ENCODE measurements around the gene ABI3.
"Not testable (repeated sequence)": the region's sequence is repeated elsewhere in the genome, so short reads cannot be mapped to it uniquely, and the experiment has no call there.

Gene ABI3

GRCh38 chr17:49210158-49211029 is at the start of gene ABI3, which contains the start of gene GNGT2:
Gene ABI3 (plus strand): TSS chr17:49210707. CDS start chr17:49210725, 18 bp downstream.
Gene GNGT2 (minus strand): TSS chr17:49210574. CDS start chr17:49207422, 3,152 bp downstream.
- DNase-seq: no peak

- DNase-seq: no peak
Observed at GRCh38 chr17:49162866-49163265, 47.6 kb upstream of the ABI3 start.

GRCh38 chr17:49165143-49165542 is 45.4 kb upstream of the ABI3 start:
- DNase-seq: no peak

- DNase-seq: no peak
Observed at GRCh38 chr17:49168706-49169105, 41.8 kb upstream of the ABI3 start.

GRCh38 chr17:49170216-49170615 is 40.3 kb upstream of the ABI3 start:
- no peak for DNase-seq

GRCh38 chr17:49170711-49171110 is 39.8 kb upstream of the ABI3 start:
- DNase-seq: not testable (repeated sequence)

- DNase-seq: not testable (repeated sequence)
Observed at GRCh38 chr17:49175978-49176377, 34.5 kb upstream of the ABI3 start.

- peak; percentile 49 for DNase-seq
Observed at GRCh38 chr17:49180303-49180702, 30.2 kb upstream of the ABI3 start.

- DNase-seq: no peak
Observed at GRCh38 chr17:49180998-49181635, 29.4 kb upstream of the ABI3 start.

- DNase-seq: no peak
Observed at GRCh38 chr17:49183341-49183740, 27.2 kb upstream of the ABI3 start.

- DNase-seq: no peak
Observed at GRCh38 chr17:49183801-49184200, 26.7 kb upstream of the ABI3 start.

GRCh38 chr17:49184522-49184921 is 26.0 kb upstream of the ABI3 start:
- not testable (repeated sequence) for DNase-seq

- DNase-seq: not testable (repeated sequence)
Observed at GRCh38 chr17:49185381-49185780, 25.1 kb upstream of the ABI3 start.

GRCh38 chr17:49187301-49187700 is 23.2 kb upstream of the ABI3 start:
- no peak for DNase-seq

GRCh38 chr17:49190932-49191331 is 19.6 kb upstream of the ABI3 start:
- DNase-seq: no peak

- DNase-seq: no peak
Observed at GRCh38 chr17:49191409-49191916, 19.0 kb upstream of the ABI3 start.

GRCh38 chr17:49191917-49192741 is 18.4 kb upstream of the ABI3 start:
- peak; percentile 92 for DNase-seq

- peak; percentile 39 for DNase-seq
Observed at GRCh38 chr17:49193513-49194296, 16.8 kb upstream of the ABI3 start.

- DNase-seq: no peak
Observed at GRCh38 chr17:49194297-49194607, 16.3 kb upstream of the ABI3 start.

- no peak for DNase-seq
Observed at GRCh38 chr17:49195751-49196150, 14.8 kb upstream of the ABI3 start.

GRCh38 chr17:49196520-49196919 is 14.0 kb upstream of the ABI3 start:
- no peak for DNase-seq

- no peak for DNase-seq
Observed at GRCh38 chr17:49197346-49197998, 13.0 kb upstream of the ABI3 start.

All from midbrain (tissue), 1 donor.